PC-3 (cell line): Measurements from ENCODE around the gene SPATA18.

Experiments used
- EZH2 ChIP-seq: fragments of 300-600 bp; sonication (generic); IDR thresholded peaks from one replicate; pipeline ENCODE4 v1.6.1; 2017; ENCODE audit warnings: antibody characterized with exemption, mild to moderate bottlenecking, low read length; ENCODE audit not compliant: unreplicated experiment
- TF ChIP-seq, protein P1 (sequence below): fragments of 300-600 bp; sonication (generic); conservative IDR thresholded peaks from 2 replicates; pipeline ENCODE4 v1.5.1; 2017; ENCODE audit warnings: antibody characterized with exemption, low read depth, mild to moderate bottlenecking, low read length

DNA sequence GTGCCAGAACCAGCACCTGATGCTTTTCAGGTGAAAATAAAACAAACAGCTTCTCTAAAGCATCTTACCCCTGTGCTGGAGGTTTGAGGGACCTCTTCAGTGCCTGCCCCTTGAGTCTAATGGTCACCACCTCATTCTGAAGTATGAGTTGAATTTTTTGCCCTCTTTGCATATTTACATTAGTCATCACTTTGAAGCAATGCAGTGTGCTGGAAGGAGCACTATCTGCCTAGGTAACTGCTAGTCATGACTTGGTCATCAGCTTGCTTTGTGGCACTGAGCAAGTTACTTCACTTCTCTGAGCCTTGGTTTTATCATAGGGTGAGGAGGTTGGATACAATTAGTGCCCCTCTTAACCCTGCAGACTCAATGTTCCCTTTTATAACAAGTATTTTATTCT lies 44.9 kb downstream of the SPATA18 start:
- TF ChIP-seq, protein P1, sequence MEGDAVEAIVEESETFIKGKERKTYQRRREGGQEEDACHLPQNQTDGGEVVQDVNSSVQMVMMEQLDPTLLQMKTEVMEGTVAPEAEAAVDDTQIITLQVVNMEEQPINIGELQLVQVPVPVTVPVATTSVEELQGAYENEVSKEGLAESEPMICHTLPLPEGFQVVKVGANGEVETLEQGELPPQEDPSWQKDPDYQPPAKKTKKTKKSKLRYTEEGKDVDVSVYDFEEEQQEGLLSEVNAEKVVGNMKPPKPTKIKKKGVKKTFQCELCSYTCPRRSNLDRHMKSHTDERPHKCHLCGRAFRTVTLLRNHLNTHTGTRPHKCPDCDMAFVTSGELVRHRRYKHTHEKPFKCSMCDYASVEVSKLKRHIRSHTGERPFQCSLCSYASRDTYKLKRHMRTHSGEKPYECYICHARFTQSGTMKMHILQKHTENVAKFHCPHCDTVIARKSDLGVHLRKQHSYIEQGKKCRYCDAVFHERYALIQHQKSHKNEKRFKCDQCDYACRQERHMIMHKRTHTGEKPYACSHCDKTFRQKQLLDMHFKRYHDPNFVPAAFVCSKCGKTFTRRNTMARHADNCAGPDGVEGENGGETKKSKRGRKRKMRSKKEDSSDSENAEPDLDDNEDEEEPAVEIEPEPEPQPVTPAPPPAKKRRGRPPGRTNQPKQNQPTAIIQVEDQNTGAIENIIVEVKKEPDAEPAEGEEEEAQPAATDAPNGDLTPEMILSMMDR, result no peak
- TF ChIP-seq EZH2, result no peak
